Measurements from ENCODE around the gene LRRC8D.
"Not testable (repeated sequence)": the region's sequence is repeated elsewhere in the genome, so short reads cannot be mapped to it uniquely, and the experiment has no call there.

The LRRC8D gene

GRCh38 chr1:89971600-89971999 is 150.8 kb downstream of the LRRC8D start:
- DNase-seq = no peak

- DNase-seq = no peak
Observed at GRCh38 chr1:89972024-89972423, 151.2 kb downstream of the LRRC8D start.

GRCh38 chr1:89973471-89974127 is 152.8 kb downstream of the LRRC8D start:
- no peak for DNase-seq

GRCh38 chr1:89974256-89974655 is 153.4 kb downstream of the LRRC8D start:
- DNase-seq = no peak

- DNase-seq = no peak
Observed at GRCh38 chr1:89974696-89975470, 154.1 kb downstream of the LRRC8D start.

- no peak for DNase-seq
Observed at GRCh38 chr1:89975540-89976125, 154.8 kb downstream of the LRRC8D start.

- no peak for DNase-seq
Observed at GRCh38 chr1:89978755-89979154, 157.9 kb downstream of the LRRC8D start.

GRCh38 chr1:89980605-89981004 is 159.8 kb downstream of the LRRC8D start:
- no peak for DNase-seq

GRCh38 chr1:89982846-89983245 is 162.0 kb downstream of the LRRC8D start:
- not testable (repeated sequence) for DNase-seq

GRCh38 chr1:89984564-89985116 is 163.8 kb downstream of the LRRC8D start:
- DNase-seq = not testable (repeated sequence)

- no peak for DNase-seq
Observed at GRCh38 chr1:89986020-89986419, 165.2 kb downstream of the LRRC8D start.
